GM19099 (cell line): ENCODE data around the gene GPR176.
A peak's percentile ranks its signal among the peaks of the same experiment; 100 is the strongest.

Experiments
- POLR2A ChIP-seq: IDR thresholded peaks from 3 replicates; pipeline ENCODE4 v1.6.1; 2011; ENCODE audit warnings: low read depth; ENCODE audit not compliant: insufficient read length; ENCODE audit errors: extremely low read depth

GPR176 gene

GRCh38 chr15:39920510-39921273, 626 bp upstream of the GPR176 start:
- peak; percentile 86 for TF ChIP-seq POLR2A

GRCh38 chr15:39919411-39919747, 687 bp downstream of the GPR176 start:
- no peak for TF ChIP-seq POLR2A

GRCh38 chr15:39918688-39919385, 1.2 kb downstream of the GPR176 start:
- no peak for TF ChIP-seq POLR2A

GRCh38 chr15:39914977-39915376, 5.1 kb downstream of the GPR176 start:
- no peak for TF ChIP-seq POLR2A

GRCh38 chr15:39909007-39909406, 11.1 kb downstream of the GPR176 start:
- no peak for TF ChIP-seq POLR2A

- no peak for TF ChIP-seq POLR2A
These were observed 11.9 kb downstream of the GPR176 start for GRCh38 chr15:39908186-39908585.

- no peak for TF ChIP-seq POLR2A
These were observed 12.8 kb downstream of the GPR176 start for GRCh38 chr15:39907216-39907615.

GRCh38 chr15:39904115-39904514, 16.0 kb downstream of the GPR176 start:
- no peak for TF ChIP-seq POLR2A

- no peak for TF ChIP-seq POLR2A
These were observed 21.7 kb downstream of the GPR176 start for GRCh38 chr15:39898317-39898716.

GRCh38 chr15:39896846-39897245, 23.2 kb downstream of the GPR176 start:
- no peak for TF ChIP-seq POLR2A

GRCh38 chr15:39896101-39896500, 24.0 kb downstream of the GPR176 start:
- TF ChIP-seq POLR2A = no peak

- no peak for TF ChIP-seq POLR2A
These were observed 27.6 kb downstream of the GPR176 start for GRCh38 chr15:39892418-39892817.

- TF ChIP-seq POLR2A = no peak
These were observed 29.4 kb downstream of the GPR176 start for GRCh38 chr15:39890621-39891020.

GRCh38 chr15:39889601-39890000, 30.5 kb downstream of the GPR176 start:
- no peak for TF ChIP-seq POLR2A

- TF ChIP-seq POLR2A = no peak
These were observed 31.3 kb downstream of the GPR176 start for GRCh38 chr15:39888809-39889208.

GRCh38 chr15:39888243-39888642, 31.8 kb downstream of the GPR176 start:
- TF ChIP-seq POLR2A = no peak
